Activated CD4-positive, alpha-beta T cell treated with anti-CD3 and anti-CD28 coated beads for 36 hours (primary cell): ENCODE results near the gene PRPSAP2. TPM values are rescaled to one million over a fixed set of nuclear protein-coding genes. Genes with fewer than 3 reads are reported as not detected.
"Not testable (repeated sequence)": the region's sequence is repeated elsewhere in the genome, so short reads cannot be mapped to it uniquely, and the experiment has no call there.

ENCODE experiments used
- ATAC-seq: fragments of 200-7000 bp; cut with Tn5 transposase; one replicate; pipeline ENCODE4 v1.10.0; 2021; ENCODE audit warnings: mild to moderate bottlenecking, moderate library complexity
- CTCF ChIA-PET: fragments of 350-600 bp; sonication (Branson Sonifier 250); formaldehyde crosslinking; loops from one replicate; lab custom pipeline; 2021; ENCODE audit warnings: antibody characterized with exemption; lab: Charles Lee
- POLR2A ChIA-PET: fragments of 350-600 bp; sonication (Branson Sonifier 250); formaldehyde crosslinking; loops from one replicate; lab custom pipeline; 2021; ENCODE audit warnings: antibody characterized with exemption, inconsistent platforms; lab: Charles Lee
- DNase-seq: peaks from one replicate; pipeline ENCODE4 v3.0.0-alpha.2; 2020
- H3K27ac Mint-ChIP-seq: one replicate; pipeline ENCODE4 v1.8.0; 2021; ENCODE audit warnings: mixed read lengths
- H3K27me3 Mint-ChIP-seq: one replicate; pipeline ENCODE4 v1.8.0; 2021; ENCODE audit warnings: mixed read lengths
- H3K36me3 Mint-ChIP-seq: one replicate; pipeline ENCODE4 v1.8.0; 2021; ENCODE audit warnings: low read depth, mixed read lengths
- H3K4me1 Mint-ChIP-seq: one replicate; pipeline ENCODE4 v1.8.0; 2021; ENCODE audit warnings: mixed read lengths
- H3K4me3 Mint-ChIP-seq: one replicate; pipeline ENCODE4 v1.8.0; 2021; ENCODE audit warnings: mild to moderate bottlenecking, moderate library complexity, mixed read lengths
- H3K9me3 Mint-ChIP-seq: one replicate; pipeline ENCODE4 v1.8.0; 2021; ENCODE audit warnings: low read depth, mixed read lengths
- intact Hi-C, 2 experiments: fragments of 100-400 bp; cut with DNase I in 1 of 2; cut with micrococcal nuclease in 1 of 2; formaldehyde crosslinking; loops; one replicate each; pipeline versions ENCODE4 v1.14.2 to v1.15.1; 2022 to 2024; cut with DNase I, micrococcal nuclease
- total RNA-seq, 2 experiments: library from RNA; stranded (reverse); gene quantifications; one replicate each; pipeline ENCODE4 v1.2.3, GENCODE V29; 2021

PRPSAP2 gene
- total RNA-seq, 2 experiments from 2014 or later, result 44.6 to 56.6 TPM

- peak overlapping the region; percentile 92 for H3K4me3 Mint-ChIP-seq
- H3K4me1 Mint-ChIP-seq, result peaks cover 51% of the 10 kb centered on the region
- no peak for ATAC-seq
- POLR2A ChIA-PET, result no interaction called here
- H3K9me3 Mint-ChIP-seq, result no peaks in the 10 kb centered on the region
- H3K36me3 Mint-ChIP-seq, result no peaks in the 10 kb centered on the region
- peak overlapping the region; percentile 90 for H3K27ac Mint-ChIP-seq
- no peaks in the 10 kb centered on the region for H3K27me3 Mint-ChIP-seq
- peak; percentile 12 for DNase-seq
- CTCF ChIA-PET, result no interaction called here
- intact Hi-C loops, result loop anchor here in 1 of 2 experiments (1.0 to 5.0 kb wide), 6 partner anchors 45 to 674 kb away; partner anchors contain the start of genes ALKBH5, FAM83G, MAPK7 and TVP23B
Observed at GRCh38 chr17:18856570-18856915, 1.4 kb upstream of the PRPSAP2 start.

- intact Hi-C loops, result loop anchor here in 1 of 2 experiments (5.0 kb wide), 2 partner anchors 519 to 649 kb away; partner anchors contain the start of gene MAPK7
- peaks cover 62% of the 10 kb centered on the region for H3K4me1 Mint-ChIP-seq
Observed at GRCh38 chr17:18858567-18859245, 775 bp downstream of the PRPSAP2 start.

GRCh38 chr17:18859256-18859655, 1.3 kb downstream of the PRPSAP2 start:
- peaks cover 62% of the 10 kb centered on the region for H3K4me1 Mint-ChIP-seq
- no peaks in the 10 kb centered on the region for H3K36me3 Mint-ChIP-seq
- ChIA-PET CTCF (interaction anchor here (0.6 to 1.8 kb wide), 5 partner anchors 9 to 232 kb away, joined by 3 to 5 read pairs (median 3); no protein-coding TSS in a partner anchor), POLR2A (interaction anchor here (1.0 kb wide), 1 partner anchor 8 kb away, joined by 4 read pairs; no protein-coding TSS in a partner anchor)
- intact Hi-C loops, result loop anchor here in 1 of 2 experiments (5.0 kb wide), 2 partner anchors 518 to 648 kb away; partner anchors contain the start of gene MAPK7
- peak overlapping the region; percentile 78 for H3K27ac Mint-ChIP-seq
- DNase-seq, result no peak
- no peak for ATAC-seq
- no peaks in the 10 kb centered on the region for H3K27me3 Mint-ChIP-seq
- H3K4me3 Mint-ChIP-seq, result peak overlapping the region; percentile 92
- H3K9me3 Mint-ChIP-seq, result no peaks in the 10 kb centered on the region

More at GRCh38 chr17:18858567-18859245, 775 bp downstream of the PRPSAP2 start:
- H3K36me3 Mint-ChIP-seq, result no peaks in the 10 kb centered on the region
- peak overlapping the region; percentile 92 for H3K4me3 Mint-ChIP-seq
- ATAC-seq (no peak), DNase-seq (no peak)
- no peaks in the 10 kb centered on the region for H3K9me3 Mint-ChIP-seq
- H3K27me3 Mint-ChIP-seq, result no peaks in the 10 kb centered on the region
- POLR2A ChIA-PET, result interaction anchor here (1.0 kb wide), 1 partner anchor 9 kb away, joined by 4 read pairs; no protein-coding TSS in a partner anchor
- H3K27ac Mint-ChIP-seq, result peak overlapping the region; percentile 94
- CTCF ChIA-PET, result interaction anchor here (0.6 to 1.8 kb wide), 6 partner anchors 10 to 232 kb away, joined by 3 to 5 read pairs (median 3); no protein-coding TSS in a partner anchor

- DNase-seq, result peak; percentile 30
- POLR2A ChIA-PET, result interaction anchor here (0.7 kb wide), 2 partner anchors 11 to 97 kb away, joined by 3 to 6 read pairs; no protein-coding TSS in a partner anchor
Observed at GRCh38 chr17:18860161-18860972, 2.4 kb downstream of the PRPSAP2 start.

GRCh38 chr17:18862011-18862410, 4.1 kb downstream of the PRPSAP2 start:
- ChIA-PET CTCF (no interaction called here), POLR2A (no interaction called here)
- Mint-ChIP-seq H3K36me3 (peaks cover 5% of the 10 kb centered on the region), H3K4me1 (peaks cover 52% of the 10 kb centered on the region), H3K9me3 (no peaks in the 10 kb centered on the region), H3K27ac (no peak overlapping the region), H3K27me3 (no peaks in the 10 kb centered on the region), H3K4me3 (no peak overlapping the region)
- no peak for DNase-seq
- no peak for ATAC-seq
- intact Hi-C loops, result no loop called here

More at GRCh38 chr17:18860161-18860972, 2.4 kb downstream of the PRPSAP2 start:
- intact Hi-C loops, result loop anchor here (1.0 kb wide), 3 partner anchors 41 to 62 kb away; no protein-coding TSS in a partner anchor
- Mint-ChIP-seq H3K27me3 (no peaks in the 10 kb centered on the region), H3K9me3 (no peaks in the 10 kb centered on the region), H3K36me3 (peaks cover 2% of the 10 kb centered on the region), H3K27ac (peak overlapping the region; percentile 97), H3K4me1 (peaks cover 62% of the 10 kb centered on the region), H3K4me3 (peak overlapping the region; percentile 65)
- peak; percentile 60 for ATAC-seq
- CTCF ChIA-PET, result interaction anchor here (0.6 to 1.1 kb wide), 3 partner anchors 32 to 81 kb away, joined by 3 read pairs; no protein-coding TSS in a partner anchor

- H3K27me3 Mint-ChIP-seq, POLR2A ChIA-PET, intact Hi-C loops, ATAC-seq, DNase-seq, H3K27ac Mint-ChIP-seq, H3K4me3 Mint-ChIP-seq, H3K9me3 Mint-ChIP-seq: not testable (repeated sequence)
- Mint-ChIP-seq H3K36me3 (peaks cover 16% of the 10 kb centered on the region), H3K4me1 (peaks cover 42% of the 10 kb centered on the region)
- CTCF ChIA-PET, result interaction anchor here (1.0 to 1.2 kb wide), 2 partner anchors 13 to 36 kb away, joined by 3 to 4 read pairs; no protein-coding TSS in a partner anchor
Observed at GRCh38 chr17:18864996-18865395, 7.1 kb downstream of the PRPSAP2 start.

GRCh38 chr17:18866866-18867813, 9.2 kb downstream of the PRPSAP2 start:
- intact Hi-C loops, result no loop called here
- no peaks in the 10 kb centered on the region for H3K27me3 Mint-ChIP-seq
- POLR2A ChIA-PET, result interaction anchor here (1.3 kb wide), 1 partner anchor 8 kb away, joined by 4 read pairs; no protein-coding TSS in a partner anchor
- no peak overlapping the region for H3K4me3 Mint-ChIP-seq
- CTCF ChIA-PET, result interaction anchor here (0.6 kb wide), 1 partner anchor 579 kb away, joined by 3 read pairs; no protein-coding TSS in a partner anchor
- peaks cover 20% of the 10 kb centered on the region for H3K4me1 Mint-ChIP-seq
- no peak for DNase-seq
- H3K36me3 Mint-ChIP-seq, result peaks cover 22% of the 10 kb centered on the region
- H3K27ac Mint-ChIP-seq, result no peak overlapping the region
- peak; percentile 71 for ATAC-seq
- no peaks in the 10 kb centered on the region for H3K9me3 Mint-ChIP-seq

GRCh38 chr17:18877104-18877645, 19.2 kb downstream of the PRPSAP2 start:
- ATAC-seq (no peak), DNase-seq (no peak)
- CTCF ChIA-PET, result no interaction called here
- Mint-ChIP-seq H3K36me3 (peaks cover 32% of the 10 kb centered on the region), H3K27ac (peak overlapping the region; percentile 32), H3K9me3 (no peaks in the 10 kb centered on the region), H3K27me3 (no peaks in the 10 kb centered on the region), H3K4me3 (no peak overlapping the region), H3K4me1 (no peaks in the 10 kb centered on the region)
- POLR2A ChIA-PET, result no interaction called here
- intact Hi-C loops, result loop anchor here in 1 of 2 experiments (10.0 kb wide), 1 partner anchor 62 kb away; no protein-coding TSS in a partner anchor

- CTCF ChIA-PET, result no interaction called here
Observed at GRCh38 chr17:18888766-18889290, 30.9 kb downstream of the PRPSAP2 start.

GRCh38 chr17:18889658-18890057, 31.7 kb downstream of the PRPSAP2 start:
- no peak overlapping the region for H3K27ac Mint-ChIP-seq
- H3K4me1 Mint-ChIP-seq, result peaks cover 3% of the 10 kb centered on the region
- H3K27me3 Mint-ChIP-seq, result no peaks in the 10 kb centered on the region
- H3K9me3 Mint-ChIP-seq, result no peaks in the 10 kb centered on the region
- H3K36me3 Mint-ChIP-seq, result peaks cover 44% of the 10 kb centered on the region
- DNase-seq (no peak), ATAC-seq (no peak)
- ChIA-PET CTCF (no interaction called here), POLR2A (no interaction called here)
- H3K4me3 Mint-ChIP-seq, result no peak overlapping the region
- intact Hi-C loops, result no loop called here

More at GRCh38 chr17:18888766-18889290, 30.9 kb downstream of the PRPSAP2 start:
- H3K27me3 Mint-ChIP-seq, result no peaks in the 10 kb centered on the region
- peaks cover 43% of the 10 kb centered on the region for H3K36me3 Mint-ChIP-seq
- H3K9me3 Mint-ChIP-seq, result no peaks in the 10 kb centered on the region
- DNase-seq, result no peak
- intact Hi-C loops, result no loop called here
- no peak for ATAC-seq
- no peak overlapping the region for H3K4me3 Mint-ChIP-seq
- POLR2A ChIA-PET, result no interaction called here
- no peak overlapping the region for H3K27ac Mint-ChIP-seq
- H3K4me1 Mint-ChIP-seq, result peaks cover 3% of the 10 kb centered on the region
